Measurements from ENCODE around the gene MXD1. TPM values are rescaled to one million over a fixed set of nuclear protein-coding genes. Genes with fewer than 3 reads are reported as not detected.

Gene MXD1
- total RNA-seq, 1 experiment from 2014 or later: 3.7 TPM

- no peak overlapping the region for H3K27ac Mint-ChIP-seq
- no peak overlapping the region for H2BK15ac ChIP-seq (ENCODE audit: low read depth, low read length)
These were observed 60.4 kb downstream of the MXD1 start for GRCh38 chr2:69975136-69975852.

More at GRCh38 chr2:69975136-69975852, 60.4 kb downstream of the MXD1 start:
- H2BK20ac ChIP-seq (ENCODE audit: low read depth, low read length, poor library complexity, severe bottlenecking): no peak overlapping the region
- no CpG with 5 or more reads among the region's 12 CpGs for WGBS (ENCODE audit: extremely low coverage, insufficient read length, low lambda C conversion rate)
- H3K4me1 Mint-ChIP-seq: peaks cover 20 to 26% of the 10 kb centered on the region in 2 experiments
- H3K23ac ChIP-seq (ENCODE audit: insufficient read length, low read depth, low read length): no peak overlapping the region
- H2AK5ac ChIP-seq (ENCODE audit: insufficient read length, low read length): no peak overlapping the region
- H3K27me3 Mint-ChIP-seq (ENCODE audit: low read depth): peaks cover under 1% of the 10 kb centered on the region; the same call in 1 of the 2 replicates
- H4K8ac ChIP-seq (replicated peaks; ENCODE audit: insufficient read length, low read depth, low read length): no peak overlapping the region
- no peaks in the 10 kb centered on the region for H3K79me2 ChIP-seq (ENCODE audit: insufficient read depth, low read length)
- H3T11ph ChIP-seq (ENCODE audit: low read length): no peak overlapping the region
- no peak overlapping the region for H3K14ac ChIP-seq (ENCODE audit: insufficient read depth, low read length)
- no peaks in the 10 kb centered on the region for H3K9me3 Mint-ChIP-seq
- H3K4me1 ChIP-seq (ENCODE audit: insufficient read depth, low read length): no peaks in the 10 kb centered on the region; the same call in 1 of the 2 replicates
- no peak overlapping the region for H3K56ac ChIP-seq (ENCODE audit: insufficient read length, low read depth, low read length)
- TF ChIP-seq CTCF (conservative IDR thresholded peaks at IDR 0.05): no peak
- H3K4ac ChIP-seq (ENCODE audit: low read depth, low read length): no peak overlapping the region
- H3K9ac ChIP-seq (ENCODE audit: extremely low read depth, insufficient read length, low read length): no peak overlapping the region
- H4K5ac ChIP-seq (ENCODE audit: insufficient read length, low read depth, low read length): no peak overlapping the region
- H3K4me2 ChIP-seq (ENCODE audit: insufficient read depth, insufficient read length, low read length): no peak overlapping the region
- no peaks in the 10 kb centered on the region for H3K9me3 ChIP-seq (ENCODE audit: control insufficient read depth, low read depth, low read length)
- DNase-seq: no peak
- no peak overlapping the region for H3K4me3 Mint-ChIP-seq
- peaks cover 0 to 2% (median 0%) of the 10 kb centered on the region in 3 experiments; a peak in 1 of 7 replicates for H3K36me3 Mint-ChIP-seq (ENCODE audit: insufficient read depth in 1 of 3, low read depth in 3 of 3)
- H3K27ac ChIP-seq (ENCODE audit: insufficient read length, low read depth, low read length): no peak overlapping the region
- no peak overlapping the region for H2BK12ac ChIP-seq (ENCODE audit: insufficient read length, low read depth, low read length)
- no peak overlapping the region for H2BK120ac ChIP-seq (ENCODE audit: low read depth, low read length, poor library complexity, severe bottlenecking)
- peaks cover 3% of the 10 kb centered on the region for H4K20me1 ChIP-seq (ENCODE audit: control insufficient read depth, insufficient read depth, insufficient read length)
- no peak overlapping the region for H4K91ac ChIP-seq (ENCODE audit: insufficient read length, low read depth, low read length)
- no peaks in the 10 kb centered on the region for H3K23me2 ChIP-seq (ENCODE audit: insufficient read length, low read depth, low read length, poor library complexity, severe bottlenecking)
- H3K18ac ChIP-seq (ENCODE audit: insufficient read length, low read depth, low read length): no peak overlapping the region
- H3K79me1 ChIP-seq (ENCODE audit: insufficient read depth, low read depth, low read length, poor library complexity, severe bottlenecking): no peaks in the 10 kb centered on the region
- no peak overlapping the region for H2AFZ ChIP-seq (ENCODE audit: low read length)
- H3K27me3 ChIP-seq (ENCODE audit: insufficient read depth, low read length): no peaks in the 10 kb centered on the region
- no peak overlapping the region for H2BK5ac ChIP-seq (ENCODE audit: insufficient read length, low read length)

Data from H9 (cell line).